HCT116 (cell line): ENCODE data around the gene ACTR8. TPM values are rescaled to one million over a fixed set of nuclear protein-coding genes. Genes with fewer than 3 reads are reported as not detected.

Experiments
- ATAC-seq: fragments of 200-7000 bp; cut with Tn5 transposase; 2 replicates; pipeline ENCODE4 v1.9.1; 2020; ENCODE audit warnings: mild to moderate bottlenecking, moderate library complexity
- BruUV-seq: library from RNA; stranded (reverse); fragments of 400-500 nt; replicated peaks from 2 replicates; lab custom pipeline; 2021; lab: Mats Ljungman, UMichigan
- CTCF ChIA-PET: fragments of 300-600 bp; sonication (Branson Sonifier 250); formaldehyde crosslinking; loops from one replicate; lab custom pipeline; 2021; ENCODE audit warnings: antibody characterized with exemption; lab: Charles Lee
- POLR2A ChIA-PET: fragments of 300-600, 350-600 bp; sonication (Branson Sonifier 250); formaldehyde crosslinking; loops from one replicate; lab custom pipeline; 2021; ENCODE audit warnings: antibody characterized with exemption; lab: Charles Lee
- RAD21 ChIA-PET, 2 experiments: fragments of 300-600 bp; sonication (Branson Sonifier 250); formaldehyde crosslinking; loops; one replicate each; lab custom pipeline; 2023; ENCODE audit warnings: low total read pairs in 2 of 2; ENCODE audit not compliant: uncharacterized antibody in 2 of 2, unreplicated experiment in 2 of 2, low non-redundant PET in 1 of 2; lab: Charles Lee
- DNase-seq: peaks from one replicate; pipeline ENCODE4 v3.0.0-alpha.2; 2010; ENCODE audit warnings: low read depth, low spot score
- H2AFZ ChIP-seq: fragments of 200-600 bp; shearing (Covaris generic), sonication (generic); 2 replicates; pipeline ENCODE4 v1.6.1; 2017; ENCODE audit warnings: low read depth, mixed run types, mixed read lengths, antibody characterized with exemption, low read length; ENCODE audit not compliant: poor library complexity, severe bottlenecking
- H3K27ac ChIP-seq: 2 replicates; pipeline ENCODE4 v1.5.1; 2012; ENCODE audit warnings: low read depth, low read length
- H3K27me3 ChIP-seq: fragments of 200-600 bp; sonication (generic); 2 replicates; pipeline ENCODE4 v1.6.1; 2016; ENCODE audit warnings: mixed run types, low read length, mixed read lengths; ENCODE audit not compliant: insufficient read depth
- H3K36me3 ChIP-seq, 2 experiments: fragments of 200-500 bp in 1 of 2; fragments of 200-600 bp in 1 of 2; sonication (Bioruptor generic) in 1 of 2; sonication (generic) in 1 of 2; 2 replicates each; pipeline versions ENCODE4 v1.5.1 to v1.6.1; 2014 to 2016; ENCODE audit warnings: low read length in 2 of 2, inconsistent platforms in 1 of 2, mixed read lengths in 1 of 2, mixed run types in 1 of 2; ENCODE audit not compliant: insufficient read depth in 2 of 2, control insufficient read depth in 1 of 2
- H3K4me1 ChIP-seq, 2 experiments: fragments of 200-600 bp in 1 of 2; sonication (generic) in 1 of 2; 2 replicates each; pipeline versions ENCODE4 v1.5.1 to v1.6.1; 2012 to 2017; ENCODE audit warnings: low read length in 2 of 2, inconsistent platforms in 1 of 2, mild to moderate bottlenecking in 1 of 2, mixed read lengths in 1 of 2, mixed run types in 1 of 2, moderate library complexity in 1 of 2; ENCODE audit not compliant: insufficient read depth in 2 of 2, control insufficient read depth in 1 of 2
- H3K4me2 ChIP-seq: fragments of 200-600 bp; sonication (generic); 2 replicates; pipeline ENCODE4 v1.6.1; 2017; ENCODE audit warnings: mixed run types, low read length, mixed read lengths
- H3K4me3 ChIP-seq, 2 experiments: fragments of 200-600 bp in 1 of 2; sonication (generic) in 1 of 2; replicated peaks in 1 of 2; 2 replicates each; pipeline ENCODE4 v1.5.1; 2011 to 2016; ENCODE audit warnings: low read length in 2 of 2, control low read depth in 1 of 2, low read depth in 1 of 2, mild to moderate bottlenecking in 1 of 2, mixed read lengths in 1 of 2, mixed run types in 1 of 2
- H3K79me2 ChIP-seq: fragments of 200-600 bp; sonication (generic); 2 replicates; pipeline ENCODE4 v1.6.1; 2017; ENCODE audit warnings: mild to moderate bottlenecking, mixed run types, low read length, moderate library complexity, mixed read lengths; ENCODE audit not compliant: insufficient read depth
- H3K9ac ChIP-seq: fragments of 200-600 bp; sonication (generic); 2 replicates; pipeline ENCODE4 v1.6.1; 2016; ENCODE audit warnings: low read length, mixed read lengths
- H3K9me2 ChIP-seq: fragments of 200-600 bp; sonication (generic), shearing (Covaris generic); 2 replicates; pipeline ENCODE4 v1.6.1; 2017; ENCODE audit warnings: mixed run types, mild to moderate bottlenecking, moderate library complexity; ENCODE audit not compliant: insufficient read depth
- H3K9me3 ChIP-seq, 2 experiments: fragments of 200-500 bp in 1 of 2; fragments of 200-600 bp in 1 of 2; sonication (Bioruptor generic) in 1 of 2; sonication (generic) in 1 of 2; 2 replicates each; pipeline ENCODE4 v1.6.1; 2014 to 2017; ENCODE audit warnings: low read length in 2 of 2, mixed read lengths in 2 of 2, inconsistent platforms in 1 of 2, low read depth in 1 of 2, mild to moderate bottlenecking in 1 of 2, mixed run types in 1 of 2, moderate library complexity in 1 of 2; ENCODE audit not compliant: control insufficient read depth in 1 of 2, insufficient read depth in 1 of 2
- H4K20me1 ChIP-seq: fragments of 200-600 bp; sonication (generic), shearing (Covaris generic); 2 replicates; pipeline ENCODE4 v1.6.1; 2017; ENCODE audit warnings: mixed run types, mild to moderate bottlenecking, moderate library complexity; ENCODE audit not compliant: insufficient read depth
- ATF3 ChIP-seq: IDR thresholded peaks from 2 replicates; pipeline ENCODE4 v1.6.1; 2012
- CBX3 ChIP-seq: IDR thresholded peaks from 2 replicates; pipeline ENCODE4 v1.6.1; 2012; ENCODE audit warnings: low read depth
- ELF1 ChIP-seq: IDR thresholded peaks from 2 replicates; pipeline ENCODE4 v1.6.1; 2012; ENCODE audit warnings: low read depth, borderline replicate concordance
- EZH2 ChIP-seq: fragments of 200-600 bp; sonication (generic); IDR thresholded peaks from 2 replicates; pipeline ENCODE4 v1.6.1; 2017; ENCODE audit warnings: antibody characterized with exemption, mixed run types
- EZH2phosphoT487 ChIP-seq: fragments of 200-600 bp; IDR thresholded peaks from 2 replicates; pipeline ENCODE4 v1.6.1; 2018; ENCODE audit warnings: antibody characterized with exemption, borderline replicate concordance
- FOSL1 ChIP-seq: IDR thresholded peaks from 2 replicates; pipeline ENCODE4 v1.6.1; 2012; ENCODE audit warnings: low read depth
- MAX ChIP-seq: IDR thresholded peaks from 2 replicates; pipeline ENCODE4 v1.6.1; 2012
- POLR2A ChIP-seq: IDR thresholded peaks from 2 replicates; pipeline ENCODE4 v1.7.0; 2011; ENCODE audit warnings: borderline replicate concordance; ENCODE audit not compliant: insufficient read depth, insufficient read length; ENCODE audit errors: extremely low read depth
- POLR2AphosphoS5 ChIP-seq: IDR thresholded peaks from 2 replicates; pipeline ENCODE4 v1.6.1; 2011; ENCODE audit warnings: mild to moderate bottlenecking, low read depth, low read length, moderate library complexity
- REST ChIP-seq: IDR thresholded peaks from 2 replicates; pipeline ENCODE4 v1.6.1; 2012; ENCODE audit warnings: low read depth
- SIN3A ChIP-seq: IDR thresholded peaks from 2 replicates; pipeline ENCODE4 v1.6.1; 2012; ENCODE audit warnings: low read depth
- SP1 ChIP-seq: IDR thresholded peaks from 2 replicates; pipeline ENCODE4 v1.6.1; 2012; ENCODE audit warnings: low read depth
- SRF ChIP-seq: IDR thresholded peaks from 2 replicates; pipeline ENCODE4 v1.6.1; 2012; ENCODE audit warnings: low read depth
- TCF7L2 ChIP-seq: IDR thresholded peaks from 2 replicates; pipeline ENCODE4 v1.7.0; 2011; ENCODE audit warnings: borderline replicate concordance, inconsistent platforms; ENCODE audit not compliant: insufficient read depth, insufficient read length; ENCODE audit errors: extremely low read depth
- YY1 ChIP-seq: IDR thresholded peaks from 2 replicates; pipeline ENCODE4 v1.6.1; 2011; ENCODE audit warnings: low read length, low read depth, moderate library complexity, mild to moderate bottlenecking; ENCODE audit not compliant: insufficient replicate concordance; ENCODE audit errors: extremely low read depth
- ZBTB33 ChIP-seq: IDR thresholded peaks from 2 replicates; pipeline ENCODE4 v1.6.1; 2011; ENCODE audit warnings: mild to moderate bottlenecking, low read length, moderate library complexity; ENCODE audit not compliant: insufficient replicate concordance; ENCODE audit errors: extremely low read depth
- ZFX ChIP-seq: fragments of 450-650 bp; IDR thresholded peaks from 2 replicates; pipeline ENCODE4 v1.6.1; 2017
- intact Hi-C: fragments of 100-400 bp; cut with micrococcal nuclease; formaldehyde crosslinking; loops from 2 replicates; pipeline ENCODE4 v1.10.0; 2022
- total RNA-seq: library from RNA; stranded (reverse); gene quantifications from one replicate; pipeline ENCODE4 v1.2.1, GENCODE V29; 2021; ENCODE audit not compliant: unreplicated experiment

Gene ACTR8
- total RNA-seq, 1 experiment from 2014 or later: 25.5 TPM

GRCh38 chr3:53884623-53885022 is 2.7 kb upstream of the ACTR8 start:
- no peaks in the 10 kb centered on the region for H3K9me3 ChIP-seq
- DNase-seq (no peak), ATAC-seq (no peak)
- no peaks in the 10 kb centered on the region for H3K9me2 ChIP-seq
- TF ChIP-seq MAX: no peak
- no peak for TF ChIP-seq YY1
- no peak for TF ChIP-seq SP1
- TF ChIP-seq ELF1: no peak
- TF ChIP-seq ZBTB33: no peak
- no peak for TF ChIP-seq POLR2AphosphoS5
- no peak for TF ChIP-seq EZH2
- no peak for TF ChIP-seq ATF3
- TF ChIP-seq SRF: no peak
- TF ChIP-seq POLR2A: no peak
- TF ChIP-seq CBX3: no peak
- TF ChIP-seq FOSL1: no peak
- TF ChIP-seq ZFX: no peak
- no peak for TF ChIP-seq EZH2phosphoT487
- TF ChIP-seq TCF7L2: no peak
- TF ChIP-seq REST: no peak
- TF ChIP-seq SIN3A: no peak
- no peak overlapping the region for H3K4me2 ChIP-seq
- intact Hi-C loops: no loop called here
- peaks cover 2 to 15% of the 10 kb centered on the region in 2 experiments; a peak in 1 of 4 replicates for H3K4me1 ChIP-seq
- H3K36me3 ChIP-seq: peaks cover 7 to 23% of the 10 kb centered on the region in 2 experiments; a peak in 3 of 4 replicates
- ChIA-PET CTCF (no interaction called here), POLR2A (no interaction called here), RAD21 (no interaction called here)
- H3K27me3 ChIP-seq: no peaks in the 10 kb centered on the region
- peaks cover 37% of the 10 kb centered on the region for H3K79me2 ChIP-seq
- BruUV-seq: no TSS peak
- no peak overlapping the region for H2AFZ ChIP-seq
- H3K9ac ChIP-seq: no peak overlapping the region
- H3K27ac ChIP-seq: no peak overlapping the region
- no peaks in the 10 kb centered on the region for H4K20me1 ChIP-seq
- H3K4me3 ChIP-seq: no peak overlapping the region
